ENCODE measurements around the gene PCBP3.
A peak's percentile ranks its signal among the peaks of the same experiment; 100 is the strongest.
"Not testable (repeated sequence)": the region's sequence is repeated elsewhere in the genome, so short reads cannot be mapped to it uniquely, and the experiment has no call there.

The PCBP3 gene

DNA sequence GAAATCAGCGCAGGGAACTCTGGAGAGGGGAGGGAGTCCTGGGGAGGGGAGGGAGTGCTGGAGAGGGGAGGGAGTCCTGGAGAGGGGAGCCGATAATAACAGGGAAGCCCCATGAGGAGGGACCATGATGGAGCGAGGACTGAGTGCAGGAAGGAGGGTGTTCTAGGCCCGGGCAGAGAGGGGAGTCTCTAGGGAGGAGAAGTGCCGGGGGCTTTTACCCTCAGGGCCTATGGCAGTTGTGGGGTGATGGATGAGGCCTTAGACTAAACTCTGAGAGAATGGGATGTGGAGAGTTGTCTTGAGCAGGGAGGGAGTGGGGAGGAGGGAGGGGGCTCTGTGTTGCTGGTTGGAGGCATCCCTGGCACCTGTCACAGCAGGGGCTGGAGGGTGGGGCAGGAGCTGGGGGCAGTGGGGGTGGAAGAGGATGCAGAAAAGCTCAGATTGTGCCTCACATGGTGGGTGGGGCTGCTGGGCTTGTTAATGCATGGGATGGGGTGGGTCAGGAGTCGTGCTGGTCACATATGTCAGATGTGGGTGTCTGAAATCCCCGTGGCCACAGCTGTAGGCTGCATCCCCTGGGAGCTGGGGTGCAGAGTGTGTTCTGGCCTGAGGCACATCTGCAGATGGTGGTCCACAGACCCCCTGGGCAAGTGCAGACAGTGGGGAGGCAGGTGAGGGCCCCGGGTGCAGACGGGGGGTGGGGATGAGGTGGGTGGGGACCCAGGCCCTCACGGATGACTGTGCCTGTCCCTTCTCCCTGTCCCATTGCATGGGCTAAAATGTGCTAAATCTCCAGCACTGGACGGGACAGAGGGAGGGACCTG is 249.6 kb downstream of the PCBP3 start:
- H3K9ac ChIP-seq (ENCODE audit: low read length in 2 of 2): no peak overlapping the region
- peaks cover 0 to 2% of the 10 kb centered on the region in 2 donors for H3K27me3 ChIP-seq (ENCODE audit: control insufficient read depth in 1 of 2, insufficient read depth in 2 of 2, low read length in 2 of 2)
- no peaks in the 10 kb centered on the region for H3K9me3 ChIP-seq (ENCODE audit: control insufficient read depth in 2 of 2, low read length in 2 of 2)
- H3K36me3 ChIP-seq (ENCODE audit: control insufficient read depth in 2 of 2, insufficient read depth in 2 of 2, low read length in 2 of 2): no peaks in the 10 kb centered on the region
- peaks cover 13% of the 10 kb centered on the region for H3K4me1 ChIP-seq (ENCODE audit: control insufficient read depth, insufficient read depth, low read length)
- H3K27ac ChIP-seq (ENCODE audit: low read length): no peak overlapping the region
- no peak overlapping the region for H3K4me3 ChIP-seq (ENCODE audit: low read length in 2 of 2)

DNA sequence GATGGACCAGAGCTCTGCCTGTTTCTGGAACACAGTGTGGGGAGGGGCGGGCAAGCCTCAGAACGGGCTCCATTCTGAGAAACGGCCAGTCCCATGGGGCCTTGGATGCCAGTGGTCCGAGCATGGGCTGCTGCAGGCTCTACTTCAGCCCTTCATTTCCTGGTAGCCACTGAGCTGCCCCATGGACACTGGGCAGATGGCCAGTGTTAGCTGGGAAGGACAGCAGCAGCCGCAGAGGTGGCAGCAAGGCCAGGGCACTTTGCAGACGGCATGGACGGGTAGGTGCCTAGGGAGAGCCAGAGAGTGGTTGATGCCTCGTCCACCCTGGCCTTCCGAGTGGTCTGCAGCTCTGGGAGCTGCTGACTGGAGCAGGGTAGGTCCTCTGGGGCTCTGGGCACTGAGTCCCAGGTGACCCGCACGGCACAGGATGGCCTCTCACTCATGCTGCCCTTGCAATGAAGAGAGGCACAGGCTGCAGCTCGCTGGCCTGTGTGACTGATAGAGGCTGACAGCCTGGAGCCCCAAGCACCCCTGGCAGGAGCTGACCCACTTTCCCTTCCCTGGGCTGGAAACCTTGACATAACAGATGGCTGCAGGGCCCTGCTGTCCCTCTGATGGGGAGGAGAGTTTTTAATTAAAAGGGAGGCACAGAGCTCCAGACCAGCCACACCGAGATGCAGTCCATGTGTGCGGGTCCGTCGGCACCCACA is 250.4 kb downstream of the PCBP3 start:
- H3K36me3 ChIP-seq (ENCODE audit: control insufficient read depth in 2 of 2, insufficient read depth in 2 of 2, low read length in 2 of 2): no peaks in the 10 kb centered on the region
- H3K9me3 ChIP-seq (ENCODE audit: control insufficient read depth in 2 of 2, low read length in 2 of 2): no peaks in the 10 kb centered on the region
- peak overlapping the region; percentile 10 to 49 for H3K4me3 ChIP-seq (ENCODE audit: low read length in 2 of 2)
- H3K27me3 ChIP-seq (ENCODE audit: control insufficient read depth in 1 of 2, insufficient read depth in 2 of 2, low read length in 2 of 2): peaks cover 0 to 2% of the 10 kb centered on the region in 2 donors
- peak overlapping the region in 1 of 2 donors; percentile 5 for H3K9ac ChIP-seq (ENCODE audit: low read length in 2 of 2)
- H3K27ac ChIP-seq (ENCODE audit: low read length): peak overlapping the region; percentile 24
- H3K4me1 ChIP-seq (ENCODE audit: control insufficient read depth, insufficient read depth, low read length): peaks cover 13% of the 10 kb centered on the region

DNA sequence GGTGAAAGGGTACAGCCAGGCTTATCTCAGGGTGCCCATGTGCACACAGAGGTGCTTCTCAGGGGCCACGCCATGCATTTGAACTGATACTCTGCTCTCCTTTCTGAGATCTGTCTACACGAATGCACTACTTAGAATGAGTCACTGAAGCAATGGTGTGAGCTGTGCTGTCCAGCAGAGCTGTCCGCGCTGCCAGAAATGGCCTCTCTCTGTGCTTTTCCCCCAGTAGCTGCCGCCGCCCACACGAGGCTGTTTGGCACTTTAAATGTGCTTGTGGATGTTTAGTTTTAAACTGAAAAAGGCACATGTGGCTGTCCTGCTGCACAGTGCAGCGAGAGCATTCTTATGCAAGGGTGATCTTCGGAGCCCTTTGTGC is 250.9 kb downstream of the PCBP3 start:
- Histone ChIP-seq H3K4me3 (ENCODE audit: low read length in 2 of 2) (peak overlapping the region in 1 of 2 donors; percentile 49), H3K27ac (ENCODE audit: low read length) (peak overlapping the region; percentile 24), H3K27me3 (ENCODE audit: control insufficient read depth in 1 of 2, insufficient read depth in 2 of 2, low read length in 2 of 2) (peaks cover 0 to 2% of the 10 kb centered on the region in 2 donors), H3K9ac (ENCODE audit: low read length in 2 of 2) (no peak overlapping the region), H3K4me1 (ENCODE audit: control insufficient read depth, insufficient read depth, low read length) (peaks cover 12% of the 10 kb centered on the region), H3K9me3 (ENCODE audit: control insufficient read depth in 2 of 2, low read length in 2 of 2) (no peaks in the 10 kb centered on the region), H3K36me3 (ENCODE audit: control insufficient read depth in 2 of 2, insufficient read depth in 2 of 2, low read length in 2 of 2) (no peaks in the 10 kb centered on the region)

DNA sequence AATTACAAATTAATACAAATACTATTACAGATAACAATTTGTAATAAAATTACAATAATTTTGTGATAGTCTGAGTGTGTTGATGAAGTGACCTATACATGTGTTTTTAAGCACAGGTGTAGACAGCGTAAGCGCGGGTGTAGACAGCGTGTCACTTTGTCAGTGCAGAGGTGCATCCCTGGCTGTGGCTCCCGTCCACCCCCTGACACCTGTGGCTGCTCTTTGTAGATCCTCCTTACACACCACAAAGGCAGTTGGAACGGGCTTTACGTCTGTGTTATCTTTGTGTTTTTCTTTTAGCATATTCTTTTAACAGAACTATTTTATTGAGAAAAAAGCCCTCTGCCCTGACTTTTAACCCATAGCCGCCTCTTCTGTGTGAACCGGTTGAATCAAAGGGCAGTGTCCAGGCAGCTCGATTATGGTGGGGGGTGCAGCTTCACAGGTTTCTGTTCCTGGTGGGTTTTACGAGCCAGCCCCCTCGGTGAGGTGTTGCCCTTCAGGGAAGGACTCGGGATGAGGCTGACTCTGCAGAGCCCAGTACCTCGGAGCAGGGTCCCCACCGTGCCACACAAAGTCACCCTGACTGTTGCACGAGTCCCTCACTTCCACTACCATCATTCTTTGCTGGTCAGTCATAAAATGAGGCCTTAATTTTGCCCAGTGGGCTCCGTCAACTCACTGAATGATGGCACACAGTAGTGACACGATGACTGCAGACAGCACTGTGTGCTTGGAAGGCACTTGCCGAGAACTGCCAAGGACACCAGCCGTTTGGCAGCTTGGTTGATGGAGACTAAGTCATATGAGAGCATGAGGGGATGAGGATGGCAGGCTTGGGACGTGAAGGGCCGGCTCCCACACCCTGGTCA is 251.6 kb downstream of the PCBP3 start:
- no peaks in the 10 kb centered on the region for H3K36me3 ChIP-seq (ENCODE audit: control insufficient read depth in 2 of 2, insufficient read depth in 2 of 2, low read length in 2 of 2)
- no peaks in the 10 kb centered on the region for H3K27me3 ChIP-seq (ENCODE audit: control insufficient read depth in 1 of 2, insufficient read depth in 2 of 2, low read length in 2 of 2)
- no peaks in the 10 kb centered on the region for H3K9me3 ChIP-seq (ENCODE audit: control insufficient read depth in 2 of 2, low read length in 2 of 2)
- no peak overlapping the region for H3K9ac ChIP-seq (ENCODE audit: low read length in 2 of 2)
- no peak overlapping the region for H3K4me3 ChIP-seq (ENCODE audit: low read length in 2 of 2)
- H3K27ac ChIP-seq (ENCODE audit: low read length): no peak overlapping the region
- H3K4me1 ChIP-seq (ENCODE audit: control insufficient read depth, insufficient read depth, low read length): peaks cover 11% of the 10 kb centered on the region

DNA sequence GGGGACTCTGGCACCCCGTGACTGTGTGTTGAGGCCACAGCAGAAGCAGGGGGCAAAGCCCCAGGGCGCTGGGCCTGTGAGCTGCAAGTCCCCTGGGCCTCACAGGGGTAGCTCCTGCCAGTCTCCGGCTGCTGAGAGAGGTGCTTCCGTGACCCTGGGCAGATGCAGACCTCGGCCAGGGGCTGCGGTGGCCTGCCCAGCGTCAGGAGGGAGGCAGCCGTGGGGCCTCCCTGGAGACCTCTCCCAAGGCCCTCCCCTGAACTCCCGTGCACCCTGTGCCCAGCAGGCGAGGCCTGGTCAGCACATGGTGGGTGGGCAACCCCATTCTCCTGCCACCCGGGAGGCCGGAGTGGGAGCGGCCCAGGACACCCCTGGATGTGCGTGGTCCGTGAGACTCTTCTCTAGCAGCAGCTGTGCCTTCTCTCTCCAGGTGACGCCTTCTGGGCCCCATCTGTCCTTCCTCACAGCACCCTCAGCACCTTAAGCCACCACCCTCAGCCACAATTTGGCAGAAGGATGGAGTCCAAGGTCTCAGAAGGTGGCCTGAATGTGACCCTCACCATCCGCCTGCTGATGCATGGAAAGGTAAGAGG is 252.3 kb downstream of the PCBP3 start:
- Histone ChIP-seq H3K9ac (ENCODE audit: low read length in 2 of 2) (no peak overlapping the region), H3K27me3 (ENCODE audit: control insufficient read depth in 1 of 2, insufficient read depth in 2 of 2, low read length in 2 of 2) (no peaks in the 10 kb centered on the region), H3K27ac (ENCODE audit: low read length) (no peak overlapping the region), H3K36me3 (ENCODE audit: control insufficient read depth in 2 of 2, insufficient read depth in 2 of 2, low read length in 2 of 2) (no peaks in the 10 kb centered on the region), H3K4me3 (ENCODE audit: low read length in 2 of 2) (no peak overlapping the region), H3K9me3 (ENCODE audit: control insufficient read depth in 2 of 2, low read length in 2 of 2) (no peaks in the 10 kb centered on the region), H3K4me1 (ENCODE audit: control insufficient read depth, insufficient read depth, low read length) (peaks cover 11% of the 10 kb centered on the region)

DNA sequence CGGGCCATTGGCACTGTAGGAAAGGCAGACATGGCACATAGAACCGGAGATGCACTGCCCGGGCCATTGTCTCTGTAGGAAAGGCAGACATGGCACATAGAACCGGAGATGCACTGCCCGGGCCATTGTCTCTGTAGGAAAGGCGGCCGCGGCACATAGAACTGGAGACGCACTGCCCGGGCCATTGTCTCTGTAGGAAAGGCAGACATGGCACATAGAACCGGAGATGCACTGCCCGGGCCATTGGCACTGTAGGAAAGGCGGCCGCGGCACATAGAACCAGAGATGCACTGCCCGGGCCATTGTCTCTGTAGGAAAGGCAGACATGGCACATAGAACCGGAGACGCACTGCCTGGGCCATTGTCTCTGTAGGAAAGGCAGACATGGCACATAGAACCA is 252.9 kb downstream of the PCBP3 start:
- H3K27me3 ChIP-seq (ENCODE audit: control insufficient read depth in 1 of 2, insufficient read depth in 2 of 2, low read length in 2 of 2); H3K27ac ChIP-seq (ENCODE audit: low read length); H3K36me3 ChIP-seq (ENCODE audit: control insufficient read depth in 2 of 2, insufficient read depth in 2 of 2, low read length in 2 of 2); H3K9me3 ChIP-seq (ENCODE audit: control insufficient read depth in 2 of 2, low read length in 2 of 2); H3K9ac ChIP-seq (ENCODE audit: low read length in 2 of 2); H3K4me3 ChIP-seq (ENCODE audit: low read length in 2 of 2): not testable (repeated sequence)
- H3K4me1 ChIP-seq (ENCODE audit: control insufficient read depth, insufficient read depth, low read length): peaks cover 11% of the 10 kb centered on the region

DNA sequence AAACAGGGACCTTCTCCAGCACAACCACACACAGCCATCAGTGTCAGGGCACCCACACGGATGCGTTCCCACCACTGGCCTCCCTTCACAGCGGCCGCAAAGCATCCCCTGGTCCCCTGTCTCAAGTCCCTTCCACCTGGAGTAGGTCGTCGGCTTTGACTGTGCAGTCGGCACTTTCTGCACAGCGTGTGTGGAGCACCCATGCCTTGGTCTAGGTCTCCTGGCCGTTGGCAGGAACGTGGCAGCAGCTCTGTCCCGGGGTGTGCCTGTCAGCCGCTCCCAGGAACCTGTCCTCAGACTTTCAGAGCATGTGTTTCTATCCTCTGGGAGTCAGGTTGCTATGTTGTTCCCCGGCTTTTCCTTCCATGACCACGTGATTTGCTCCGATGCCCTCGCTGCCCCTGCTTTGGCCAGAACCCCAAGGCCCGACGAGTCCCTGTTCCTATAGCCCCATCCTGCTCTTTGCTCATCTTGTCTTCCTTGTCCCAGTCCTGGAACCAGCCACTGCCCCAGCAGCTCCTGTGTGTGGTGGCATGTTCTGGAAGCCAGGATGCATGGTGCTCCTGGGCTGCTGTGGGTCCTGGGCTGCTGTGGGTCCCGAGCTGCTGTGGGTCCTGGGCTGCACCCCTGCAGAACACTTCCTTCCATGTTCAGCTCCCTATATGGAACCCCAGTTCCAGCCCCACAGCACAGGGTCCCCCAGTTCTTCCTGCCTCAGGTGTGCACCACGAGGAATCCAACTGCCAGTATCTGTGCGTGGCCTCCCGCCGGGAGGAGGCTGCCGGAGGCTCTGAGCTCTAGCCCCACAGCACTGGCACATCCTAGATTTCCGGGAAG is 253.9 kb downstream of the PCBP3 start:
- Histone ChIP-seq H3K9ac (ENCODE audit: low read length in 2 of 2) (no peak overlapping the region), H3K27ac (ENCODE audit: low read length) (no peak overlapping the region), H3K4me1 (ENCODE audit: control insufficient read depth, insufficient read depth, low read length) (peaks cover 11% of the 10 kb centered on the region), H3K27me3 (ENCODE audit: control insufficient read depth in 1 of 2, insufficient read depth in 2 of 2, low read length in 2 of 2) (no peaks in the 10 kb centered on the region), H3K4me3 (ENCODE audit: low read length in 2 of 2) (no peak overlapping the region), H3K9me3 (ENCODE audit: control insufficient read depth in 2 of 2, low read length in 2 of 2) (no peaks in the 10 kb centered on the region), H3K36me3 (ENCODE audit: control insufficient read depth in 2 of 2, insufficient read depth in 2 of 2, low read length in 2 of 2) (no peaks in the 10 kb centered on the region)

DNA sequence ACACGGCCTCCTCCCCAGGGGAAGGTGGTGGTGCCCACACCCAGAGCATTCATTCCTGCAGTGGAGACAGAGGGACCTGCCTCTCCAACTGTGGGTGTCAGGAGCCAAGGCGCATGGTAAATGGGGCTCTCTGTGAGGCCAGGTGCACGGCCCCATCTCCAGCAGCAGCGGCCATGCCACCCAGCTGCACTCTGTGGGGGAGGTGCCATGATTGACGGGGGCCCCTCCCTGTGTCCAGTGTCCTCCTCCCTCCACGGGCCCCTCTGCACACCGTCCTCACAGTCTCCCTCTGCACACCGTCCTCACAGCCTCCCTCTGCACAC is 254.5 kb downstream of the PCBP3 start:
- H3K9me3 ChIP-seq (ENCODE audit: control insufficient read depth in 2 of 2, low read length in 2 of 2): no peaks in the 10 kb centered on the region
- no peaks in the 10 kb centered on the region for H3K36me3 ChIP-seq (ENCODE audit: control insufficient read depth in 2 of 2, insufficient read depth in 2 of 2, low read length in 2 of 2)
- no peak overlapping the region for H3K4me3 ChIP-seq (ENCODE audit: low read length in 2 of 2)
- peaks cover 11% of the 10 kb centered on the region for H3K4me1 ChIP-seq (ENCODE audit: control insufficient read depth, insufficient read depth, low read length)
- H3K27me3 ChIP-seq (ENCODE audit: control insufficient read depth in 1 of 2, insufficient read depth in 2 of 2, low read length in 2 of 2): no peaks in the 10 kb centered on the region
- H3K27ac ChIP-seq (ENCODE audit: low read length): no peak overlapping the region
- no peak overlapping the region for H3K9ac ChIP-seq (ENCODE audit: low read length in 2 of 2)

DNA sequence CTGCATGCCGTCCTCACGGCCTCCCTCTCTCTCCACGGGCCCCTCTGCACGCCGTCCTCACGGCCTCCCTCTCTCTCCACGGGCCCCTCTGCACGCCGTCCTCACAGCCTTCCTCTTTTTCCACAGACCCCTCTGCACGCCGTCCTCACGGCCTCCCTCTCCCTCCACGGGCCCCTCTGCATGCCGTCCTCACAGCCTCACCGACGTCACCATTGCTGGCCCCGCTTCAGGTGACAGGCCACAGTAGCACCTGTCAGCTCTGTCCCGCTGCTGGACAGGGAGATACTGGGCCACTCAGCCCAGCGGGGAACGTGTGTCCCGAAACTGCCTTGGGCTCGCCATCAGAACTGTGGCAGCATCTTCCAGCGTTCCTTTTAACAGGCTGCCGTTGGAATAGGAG is 255.3 kb downstream of the PCBP3 start:
- Histone ChIP-seq H3K9me3 (ENCODE audit: control insufficient read depth in 2 of 2, low read length in 2 of 2) (no peaks in the 10 kb centered on the region), H3K27me3 (ENCODE audit: control insufficient read depth in 1 of 2, insufficient read depth in 2 of 2, low read length in 2 of 2) (no peaks in the 10 kb centered on the region), H3K9ac (ENCODE audit: low read length in 2 of 2) (no peak overlapping the region), H3K4me1 (ENCODE audit: control insufficient read depth, insufficient read depth, low read length) (peaks cover 9% of the 10 kb centered on the region), H3K4me3 (ENCODE audit: low read length in 2 of 2) (no peak overlapping the region), H3K27ac (ENCODE audit: low read length) (no peak overlapping the region), H3K36me3 (ENCODE audit: control insufficient read depth in 2 of 2, insufficient read depth in 2 of 2, low read length in 2 of 2) (no peaks in the 10 kb centered on the region)
